Activated T-helper 2 cell treated with anti-CD3 and anti-CD28 coated beads, Interferon-gamma antibody, Interleukin-2, Interleukin-4, amounts not matched to agents 10 μg/mL and 5 μg/mL and 100 μg/mL, durations not matched to agents 14 hours and 24 hours and 36 hours (primary cell): ENCODE data around the gene ADAM11. TPM values are rescaled to one million over a fixed set of nuclear protein-coding genes. Genes with fewer than 3 reads are reported as not detected.
"Not testable (repeated sequence)": the region's sequence is repeated elsewhere in the genome, so short reads cannot be mapped to it uniquely, and the experiment has no call there.

Source experiments
- DNase-seq: peaks from one replicate; pipeline ENCODE4 v3.0.0; 2021; ENCODE audit warnings: low spot score
- H3K27ac Mint-ChIP-seq: one replicate; pipeline ENCODE4 v1.8.0; 2021; ENCODE audit warnings: mixed read lengths
- H3K27me3 Mint-ChIP-seq: one replicate; pipeline ENCODE4 v1.8.0; 2021; ENCODE audit warnings: low read depth, mixed read lengths
- H3K36me3 Mint-ChIP-seq: one replicate; pipeline ENCODE4 v1.8.0; 2021; ENCODE audit warnings: low read depth, mixed read lengths
- H3K4me1 Mint-ChIP-seq: one replicate; pipeline ENCODE4 v1.8.0; 2021; ENCODE audit warnings: low read depth, mixed read lengths
- H3K4me3 Mint-ChIP-seq: one replicate; pipeline ENCODE4 v1.8.0; 2021; ENCODE audit warnings: low read depth, mild to moderate bottlenecking, moderate library complexity, mixed read lengths
- H3K9me3 Mint-ChIP-seq: one replicate; pipeline ENCODE4 v1.8.0; 2021; ENCODE audit warnings: mixed read lengths
- intact Hi-C: fragments of 100-400 bp; cut with micrococcal nuclease; formaldehyde crosslinking; loops from one replicate; pipeline ENCODE4 v1.15.1; 2023
- total RNA-seq: library from RNA; stranded (reverse); gene quantifications from 2 replicates; pipeline ENCODE4 v1.2.3, GENCODE V29; 2022

ADAM11 gene
- total RNA-seq: 0.09 and 0.14 TPM in 2 replicates

GRCh38 chr17:44758414-44759085 lies at the start of gene ADAM11:
Gene ADAM11, plus strand, starts transcription at chr17:44758988. Its CDS starts 212 bp downstream, at chr17:44759200.
- Mint-ChIP-seq H3K9me3 (no peaks in the 10 kb centered on the region), H3K27ac (no peak within 1 kb of the TSS), H3K27me3 (peaks cover 31% of the 10 kb centered on the region), H3K36me3 (no peaks in the 10 kb centered on the region), H3K4me1 (no peaks in the 10 kb centered on the region), H3K4me3 (peak within 1 kb of the TSS; percentile 5)
- intact Hi-C loops: no loop called here
- DNase-seq: no peak

- DNase-seq: no peak
- peaks cover 27% of the 10 kb centered on the region for H3K36me3 Mint-ChIP-seq
- no peaks in the 10 kb centered on the region for H3K27me3 Mint-ChIP-seq
- intact Hi-C loops: no loop called here
- no peaks in the 10 kb centered on the region for H3K9me3 Mint-ChIP-seq
- no peak overlapping the region for H3K4me3 Mint-ChIP-seq
- no peaks in the 10 kb centered on the region for H3K4me1 Mint-ChIP-seq
- H3K27ac Mint-ChIP-seq: no peak overlapping the region
Observed at GRCh38 chr17:44719444-44719843, 39.3 kb upstream of the ADAM11 start.

GRCh38 chr17:44722254-44722653 lies 36.5 kb upstream of the ADAM11 start:
- Mint-ChIP-seq H3K9me3 (no peaks in the 10 kb centered on the region), H3K4me3 (no peak overlapping the region), H3K27ac (no peak overlapping the region), H3K27me3 (no peaks in the 10 kb centered on the region), H3K4me1 (no peaks in the 10 kb centered on the region), H3K36me3 (peaks cover 21% of the 10 kb centered on the region)
- intact Hi-C loops: no loop called here
- no peak for DNase-seq

- H3K27me3 Mint-ChIP-seq, H3K27ac Mint-ChIP-seq, intact Hi-C loops, H3K4me1 Mint-ChIP-seq, DNase-seq, H3K4me3 Mint-ChIP-seq, H3K9me3 Mint-ChIP-seq: not testable (repeated sequence)
- H3K36me3 Mint-ChIP-seq: peaks cover 31% of the 10 kb centered on the region
Observed at GRCh38 chr17:44726121-44726520, 32.7 kb upstream of the ADAM11 start.

- H3K27me3 Mint-ChIP-seq: no peaks in the 10 kb centered on the region
- DNase-seq: no peak
- intact Hi-C loops: no loop called here
- peaks cover 32% of the 10 kb centered on the region for H3K36me3 Mint-ChIP-seq
- no peaks in the 10 kb centered on the region for H3K4me1 Mint-ChIP-seq
- no peak overlapping the region for H3K27ac Mint-ChIP-seq
- no peak overlapping the region for H3K4me3 Mint-ChIP-seq
- no peaks in the 10 kb centered on the region for H3K9me3 Mint-ChIP-seq
Observed at GRCh38 chr17:44733753-44734152, 25.0 kb upstream of the ADAM11 start.

GRCh38 chr17:44734272-44734671 lies 24.5 kb upstream of the ADAM11 start:
- Mint-ChIP-seq H3K9me3 (no peaks in the 10 kb centered on the region), H3K4me1 (no peaks in the 10 kb centered on the region), H3K36me3 (peaks cover 34% of the 10 kb centered on the region), H3K4me3 (no peak overlapping the region), H3K27ac (no peak overlapping the region), H3K27me3 (no peaks in the 10 kb centered on the region)
- no peak for DNase-seq
- intact Hi-C loops: no loop called here

GRCh38 chr17:44736551-44737240 lies 22.1 kb upstream of the ADAM11 start:
- DNase-seq: no peak
- Mint-ChIP-seq H3K9me3 (no peaks in the 10 kb centered on the region), H3K27ac (no peak overlapping the region), H3K4me3 (no peak overlapping the region), H3K27me3 (no peaks in the 10 kb centered on the region), H3K4me1 (no peaks in the 10 kb centered on the region), H3K36me3 (peaks cover 21% of the 10 kb centered on the region)
- intact Hi-C loops: no loop called here

GRCh38 chr17:44738214-44738906 lies 20.4 kb upstream of the ADAM11 start:
- no peaks in the 10 kb centered on the region for H3K27me3 Mint-ChIP-seq
- no peaks in the 10 kb centered on the region for H3K4me1 Mint-ChIP-seq
- no peaks in the 10 kb centered on the region for H3K9me3 Mint-ChIP-seq
- no peak for DNase-seq
- no peak overlapping the region for H3K27ac Mint-ChIP-seq
- H3K36me3 Mint-ChIP-seq: peaks cover 19% of the 10 kb centered on the region
- H3K4me3 Mint-ChIP-seq: no peak overlapping the region
- intact Hi-C loops: no loop called here

- Mint-ChIP-seq H3K4me1 (no peaks in the 10 kb centered on the region), H3K27ac (no peak overlapping the region), H3K36me3 (peaks cover 12% of the 10 kb centered on the region), H3K4me3 (no peak overlapping the region), H3K27me3 (no peaks in the 10 kb centered on the region), H3K9me3 (no peaks in the 10 kb centered on the region)
- no peak for DNase-seq
- intact Hi-C loops: no loop called here
Observed at GRCh38 chr17:44741316-44741715, 17.5 kb upstream of the ADAM11 start.

GRCh38 chr17:44745301-44745700 lies 13.5 kb upstream of the ADAM11 start:
- Mint-ChIP-seq H3K27me3 (no peaks in the 10 kb centered on the region), H3K36me3 (peaks cover 15% of the 10 kb centered on the region), H3K4me1 (no peaks in the 10 kb centered on the region), H3K4me3 (no peak overlapping the region), H3K9me3 (no peaks in the 10 kb centered on the region), H3K27ac (no peak overlapping the region)
- intact Hi-C loops: no loop called here
- DNase-seq: no peak

GRCh38 chr17:44745738-44746137 lies 13.1 kb upstream of the ADAM11 start:
- H3K27ac Mint-ChIP-seq, H3K27me3 Mint-ChIP-seq, DNase-seq, H3K4me1 Mint-ChIP-seq, H3K9me3 Mint-ChIP-seq, intact Hi-C loops, H3K4me3 Mint-ChIP-seq: not testable (repeated sequence)
- H3K36me3 Mint-ChIP-seq: peaks cover 17% of the 10 kb centered on the region

- Mint-ChIP-seq H3K27ac (no peak overlapping the region), H3K4me3 (no peak overlapping the region), H3K9me3 (no peaks in the 10 kb centered on the region), H3K4me1 (no peaks in the 10 kb centered on the region), H3K36me3 (peaks cover 25% of the 10 kb centered on the region), H3K27me3 (no peaks in the 10 kb centered on the region)
- no peak for DNase-seq
- intact Hi-C loops: no loop called here
Observed at GRCh38 chr17:44747566-44747965, 11.2 kb upstream of the ADAM11 start.
